ENCODE measurements around the gene TTC28. TPM values are rescaled to one million over a fixed set of nuclear protein-coding genes. Genes with fewer than 3 reads are reported as not detected.

The TTC28 gene
- total and polyA plus RNA-seq, 10 of the 15 experiments (the other 5 are each of a cell fraction or from before 2014, with no cell fraction given): 0.15 to 8.4 (median 1.4) TPM

GRCh38 chr22:28259774-28260312, 419.8 kb downstream of the TTC28 start:
- Histone ChIP-seq H3K4me1 (ENCODE audit: control insufficient read depth, insufficient read depth, low read length) (no peaks in the 10 kb centered on the region), H3K27ac (ENCODE audit: control insufficient read depth, insufficient read depth) (no peak overlapping the region), H3K27me3 (replicated peaks in 1 of 2; ENCODE audit: control insufficient read depth in 2 of 2, insufficient read depth in 2 of 2, low read length in 1 of 2) (no peaks in the 10 kb centered on the region; a peak in 1 of 4 replicates), H2AFZ (ENCODE audit: control insufficient read depth, low read depth, low read length) (no peak overlapping the region), H4K20me1 (ENCODE audit: control insufficient read depth, insufficient read depth) (no peaks in the 10 kb centered on the region), H3K9me3 (replicated peaks; ENCODE audit: control insufficient read depth, insufficient read depth, low read length) (no peaks in the 10 kb centered on the region), H3K9ac (ENCODE audit: control insufficient read depth, insufficient read depth, low read length) (no peak overlapping the region), H3K4me3 (no peak overlapping the region), H3K79me2 (ENCODE audit: control insufficient read depth, insufficient read depth, low read length) (no peaks in the 10 kb centered on the region), H3K4me2 (ENCODE audit: control insufficient read depth, insufficient read depth) (no peak overlapping the region), H3K36me3 (ENCODE audit: control insufficient read depth in 2 of 2, insufficient read depth in 2 of 2, low read length in 1 of 2) (no peaks in the 10 kb centered on the region)
- ChIA-PET CTCF (no interaction called here), RAD21 (ENCODE audit: unreplicated experiment) (no interaction called here), POLR2A (no interaction called here), SMC1A (ENCODE audit: uncharacterized antibody, unreplicated experiment) (interaction anchor here (0.7 kb wide), 1 partner anchor 35 kb away, joined by 3 read pairs; no protein-coding TSS in a partner anchor)
- in situ Hi-C loops (cut with MboI): no loop called here
- 42% methylated on average over 2 of the region's 2 CpGs for WGBS (ENCODE audit: insufficient coverage, insufficient replicate concordance, low lambda C conversion rate, missing lambda C conversion rate)
- no peak for FAIRE-seq
- TF ChIP-seq SUPT20H (IDR thresholded peaks at IDR 0.05; ENCODE audit: borderline replicate concordance, control insufficient read depth, low read depth, low read length): no peak
- no peak for TF ChIP-seq POLR2AphosphoS2 (IDR thresholded peaks at IDR 0.05; ENCODE audit: low read depth, low read length)
- no peak for TF ChIP-seq CEBPB (IDR thresholded peaks at IDR 0.05; ENCODE audit: borderline replicate concordance in 1 of 2, low read depth in 2 of 2, low read length in 2 of 2)
- no peak for TF ChIP-seq CBX3 (IDR thresholded peaks at IDR 0.05; ENCODE audit: borderline replicate concordance, low read depth)
- TF ChIP-seq SIX5 (IDR thresholded peaks at IDR 0.05; ENCODE audit: low read depth, low read length, severe bottlenecking): no peak
- TF ChIP-seq, protein P1, sequence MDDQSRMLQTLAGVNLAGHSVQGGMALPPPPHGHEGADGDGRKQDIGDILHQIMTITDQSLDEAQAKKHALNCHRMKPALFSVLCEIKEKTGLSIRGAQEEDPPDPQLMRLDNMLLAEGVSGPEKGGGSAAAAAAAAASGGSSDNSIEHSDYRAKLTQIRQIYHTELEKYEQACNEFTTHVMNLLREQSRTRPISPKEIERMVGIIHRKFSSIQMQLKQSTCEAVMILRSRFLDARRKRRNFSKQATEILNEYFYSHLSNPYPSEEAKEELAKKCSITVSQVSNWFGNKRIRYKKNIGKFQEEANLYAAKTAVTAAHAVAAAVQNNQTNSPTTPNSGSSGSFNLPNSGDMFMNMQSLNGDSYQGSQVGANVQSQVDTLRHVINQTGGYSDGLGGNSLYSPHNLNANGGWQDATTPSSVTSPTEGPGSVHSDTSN (IDR thresholded peaks at IDR 0.05; ENCODE audit: insufficient replicate concordance, low read depth, low read length): no peak
- TF ChIP-seq, protein P2, sequence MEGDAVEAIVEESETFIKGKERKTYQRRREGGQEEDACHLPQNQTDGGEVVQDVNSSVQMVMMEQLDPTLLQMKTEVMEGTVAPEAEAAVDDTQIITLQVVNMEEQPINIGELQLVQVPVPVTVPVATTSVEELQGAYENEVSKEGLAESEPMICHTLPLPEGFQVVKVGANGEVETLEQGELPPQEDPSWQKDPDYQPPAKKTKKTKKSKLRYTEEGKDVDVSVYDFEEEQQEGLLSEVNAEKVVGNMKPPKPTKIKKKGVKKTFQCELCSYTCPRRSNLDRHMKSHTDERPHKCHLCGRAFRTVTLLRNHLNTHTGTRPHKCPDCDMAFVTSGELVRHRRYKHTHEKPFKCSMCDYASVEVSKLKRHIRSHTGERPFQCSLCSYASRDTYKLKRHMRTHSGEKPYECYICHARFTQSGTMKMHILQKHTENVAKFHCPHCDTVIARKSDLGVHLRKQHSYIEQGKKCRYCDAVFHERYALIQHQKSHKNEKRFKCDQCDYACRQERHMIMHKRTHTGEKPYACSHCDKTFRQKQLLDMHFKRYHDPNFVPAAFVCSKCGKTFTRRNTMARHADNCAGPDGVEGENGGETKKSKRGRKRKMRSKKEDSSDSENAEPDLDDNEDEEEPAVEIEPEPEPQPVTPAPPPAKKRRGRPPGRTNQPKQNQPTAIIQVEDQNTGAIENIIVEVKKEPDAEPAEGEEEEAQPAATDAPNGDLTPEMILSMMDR (IDR thresholded peaks at IDR 0.05 in 2 of 3, conservative IDR thresholded peaks at IDR 0.05 in 1 of 3; ENCODE audit: control insufficient read depth in 2 of 3, extremely low read depth in 1 of 3, insufficient read depth in 1 of 3, low read depth in 3 of 3, low read length in 3 of 3): no peak
- intact Hi-C loops (cut with micrococcal nuclease; ENCODE audit: unreplicated experiment): no loop called here
- no TSS peak for BruUV-seq (replicated peaks)
- DNase-seq (ENCODE audit: low read depth, low spot score): no peak
- ATAC-seq: no peak

Measured in GM12878 (cell line).